ENCODE results near the gene CTNNA3.

Gene CTNNA3

DNA sequence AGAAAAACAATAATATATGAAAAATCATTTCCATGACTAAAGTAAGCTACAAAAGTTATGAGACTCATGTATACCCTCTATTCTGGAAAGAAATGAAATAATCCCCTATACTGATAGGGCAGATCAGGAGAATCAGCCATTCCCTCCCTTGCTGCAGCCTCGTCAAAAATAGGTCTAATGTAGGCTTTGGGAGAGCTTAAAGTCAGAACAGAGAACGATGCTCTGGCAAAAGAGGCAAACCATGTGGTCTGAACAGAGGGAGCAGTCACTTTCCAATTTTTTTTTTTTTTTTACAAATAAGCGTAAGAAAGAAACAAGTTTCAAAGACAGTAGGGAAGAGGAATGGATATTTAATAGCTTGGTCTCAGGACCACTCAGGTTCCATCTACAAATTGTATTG is 1232.4 kb downstream of the CTNNA3 start:
- Histone ChIP-seq H3K4me3 (ENCODE audit: insufficient read depth, low read length, poor library complexity, severe bottlenecking) (no peak overlapping the region), H3K9me3 (ENCODE audit: insufficient read depth, low read length) (no peaks in the 10 kb centered on the region), H4K20me1 (ENCODE audit: low read depth, low read length) (no peaks in the 10 kb centered on the region), H3K9me2 (replicated peaks; ENCODE audit: insufficient read depth, low read length) (no peaks in the 10 kb centered on the region; the same call in 1 of the 2 replicates), H3K27ac (ENCODE audit: low read depth, low read length) (no peak overlapping the region), H3F3A (ENCODE audit: insufficient read depth) (no peaks in the 10 kb centered on the region), H3K4me2 (ENCODE audit: low read depth, low read length, poor library complexity, severe bottlenecking) (no peak overlapping the region), H3K79me2 (ENCODE audit: insufficient read depth, low read length) (no peaks in the 10 kb centered on the region), H3K27me3 (ENCODE audit: low read length) (no peaks in the 10 kb centered on the region), H3K36me3 (ENCODE audit: low read length) (no peaks in the 10 kb centered on the region), H3K9ac (ENCODE audit: low read length) (no peak overlapping the region), H2AFZ (ENCODE audit: low read depth, low read length, severe bottlenecking) (no peak overlapping the region)
- no peak for TF ChIP-seq EZH2phosphoT487 (conservative IDR thresholded peaks at IDR 0.05; ENCODE audit: low read length)
- TF ChIP-seq, protein P1, sequence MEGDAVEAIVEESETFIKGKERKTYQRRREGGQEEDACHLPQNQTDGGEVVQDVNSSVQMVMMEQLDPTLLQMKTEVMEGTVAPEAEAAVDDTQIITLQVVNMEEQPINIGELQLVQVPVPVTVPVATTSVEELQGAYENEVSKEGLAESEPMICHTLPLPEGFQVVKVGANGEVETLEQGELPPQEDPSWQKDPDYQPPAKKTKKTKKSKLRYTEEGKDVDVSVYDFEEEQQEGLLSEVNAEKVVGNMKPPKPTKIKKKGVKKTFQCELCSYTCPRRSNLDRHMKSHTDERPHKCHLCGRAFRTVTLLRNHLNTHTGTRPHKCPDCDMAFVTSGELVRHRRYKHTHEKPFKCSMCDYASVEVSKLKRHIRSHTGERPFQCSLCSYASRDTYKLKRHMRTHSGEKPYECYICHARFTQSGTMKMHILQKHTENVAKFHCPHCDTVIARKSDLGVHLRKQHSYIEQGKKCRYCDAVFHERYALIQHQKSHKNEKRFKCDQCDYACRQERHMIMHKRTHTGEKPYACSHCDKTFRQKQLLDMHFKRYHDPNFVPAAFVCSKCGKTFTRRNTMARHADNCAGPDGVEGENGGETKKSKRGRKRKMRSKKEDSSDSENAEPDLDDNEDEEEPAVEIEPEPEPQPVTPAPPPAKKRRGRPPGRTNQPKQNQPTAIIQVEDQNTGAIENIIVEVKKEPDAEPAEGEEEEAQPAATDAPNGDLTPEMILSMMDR (IDR thresholded peaks at IDR 0.05; ENCODE audit: insufficient read depth, low read length, poor library complexity, severe bottlenecking), result no peak

DNA sequence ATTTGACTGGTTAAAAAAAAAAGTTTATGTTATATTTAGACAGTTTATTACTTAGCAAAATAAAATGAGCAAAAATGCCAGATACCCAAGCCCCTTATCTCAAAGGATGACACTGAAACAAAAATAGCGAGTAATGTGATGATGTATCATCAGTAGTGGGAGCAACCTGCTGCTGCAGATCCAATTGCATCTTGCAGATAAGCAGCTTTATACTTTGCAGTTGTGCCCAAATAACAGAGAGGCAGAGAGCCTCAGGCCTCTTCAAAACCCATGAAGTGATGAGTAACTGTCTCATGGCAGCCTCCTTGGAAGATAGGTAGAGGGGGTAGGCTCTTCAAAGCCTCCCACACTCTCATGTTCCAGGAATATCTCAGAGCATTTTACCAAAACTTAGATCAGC is 1238.4 kb downstream of the CTNNA3 start:
- Histone ChIP-seq H3K4me3 (ENCODE audit: insufficient read depth, low read length, poor library complexity, severe bottlenecking) (no peak overlapping the region), H3F3A (ENCODE audit: insufficient read depth) (no peaks in the 10 kb centered on the region), H3K9ac (ENCODE audit: low read length) (no peak overlapping the region), H4K20me1 (ENCODE audit: low read depth, low read length) (no peaks in the 10 kb centered on the region), H3K36me3 (ENCODE audit: low read length) (no peaks in the 10 kb centered on the region), H3K27me3 (ENCODE audit: low read length) (no peaks in the 10 kb centered on the region), H3K27ac (ENCODE audit: low read depth, low read length) (no peak overlapping the region), H3K4me2 (ENCODE audit: low read depth, low read length, poor library complexity, severe bottlenecking) (no peak overlapping the region), H3K9me2 (replicated peaks; ENCODE audit: insufficient read depth, low read length) (no peaks in the 10 kb centered on the region), H2AFZ (ENCODE audit: low read depth, low read length, severe bottlenecking) (no peak overlapping the region), H3K79me2 (ENCODE audit: insufficient read depth, low read length) (no peaks in the 10 kb centered on the region), H3K9me3 (ENCODE audit: insufficient read depth, low read length) (no peaks in the 10 kb centered on the region)
- TF ChIP-seq, protein P1 (IDR thresholded peaks at IDR 0.05; ENCODE audit: insufficient read depth, low read length, poor library complexity, severe bottlenecking), result no peak
- TF ChIP-seq EZH2phosphoT487 (conservative IDR thresholded peaks at IDR 0.05; ENCODE audit: low read length), result no peak

DNA sequence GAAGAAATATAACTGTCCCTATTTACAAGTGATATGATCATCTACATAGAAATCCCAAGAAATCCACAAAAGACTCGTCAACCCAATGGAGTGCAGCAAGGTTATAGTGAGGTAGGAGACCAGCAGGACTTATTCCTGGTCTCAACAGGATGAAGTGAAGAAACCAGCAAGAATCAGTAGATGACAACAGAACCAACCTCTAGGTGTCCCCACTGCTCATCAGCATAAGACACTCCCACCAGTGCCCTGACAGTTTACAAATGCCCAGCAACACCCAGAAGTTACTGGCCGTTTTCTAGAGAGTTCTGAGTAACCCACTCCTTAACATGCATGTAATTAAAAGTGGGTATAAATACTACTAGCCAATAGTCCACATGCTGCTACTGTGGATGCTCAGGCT is 1240.7 kb downstream of the CTNNA3 start:
- no peaks in the 10 kb centered on the region for H3K9me3 ChIP-seq (ENCODE audit: insufficient read depth, low read length)
- no peak overlapping the region for H3K4me3 ChIP-seq (ENCODE audit: insufficient read depth, low read length, poor library complexity, severe bottlenecking)
- no peaks in the 10 kb centered on the region for H3K27me3 ChIP-seq (ENCODE audit: low read length)
- no peaks in the 10 kb centered on the region for H3K36me3 ChIP-seq (ENCODE audit: low read length)
- no peak for TF ChIP-seq EZH2phosphoT487 (conservative IDR thresholded peaks at IDR 0.05; ENCODE audit: low read length)
- TF ChIP-seq, protein P1 (IDR thresholded peaks at IDR 0.05; ENCODE audit: insufficient read depth, low read length, poor library complexity, severe bottlenecking), result no peak
- H3K27ac ChIP-seq (ENCODE audit: low read depth, low read length), result no peak overlapping the region
- no peaks in the 10 kb centered on the region for H4K20me1 ChIP-seq (ENCODE audit: low read depth, low read length)
- H2AFZ ChIP-seq (ENCODE audit: low read depth, low read length, severe bottlenecking), result no peak overlapping the region
- H3K9me2 ChIP-seq (replicated peaks; ENCODE audit: insufficient read depth, low read length), result no peaks in the 10 kb centered on the region; the same call in 1 of the 2 replicates
- no peak overlapping the region for H3K9ac ChIP-seq (ENCODE audit: low read length)
- H3F3A ChIP-seq (ENCODE audit: insufficient read depth), result no peaks in the 10 kb centered on the region
- no peaks in the 10 kb centered on the region for H3K79me2 ChIP-seq (ENCODE audit: insufficient read depth, low read length)
- H3K4me2 ChIP-seq (ENCODE audit: low read depth, low read length, poor library complexity, severe bottlenecking), result no peak overlapping the region
